Measurements from ENCODE around the gene PGLYRP2.

DNA sequence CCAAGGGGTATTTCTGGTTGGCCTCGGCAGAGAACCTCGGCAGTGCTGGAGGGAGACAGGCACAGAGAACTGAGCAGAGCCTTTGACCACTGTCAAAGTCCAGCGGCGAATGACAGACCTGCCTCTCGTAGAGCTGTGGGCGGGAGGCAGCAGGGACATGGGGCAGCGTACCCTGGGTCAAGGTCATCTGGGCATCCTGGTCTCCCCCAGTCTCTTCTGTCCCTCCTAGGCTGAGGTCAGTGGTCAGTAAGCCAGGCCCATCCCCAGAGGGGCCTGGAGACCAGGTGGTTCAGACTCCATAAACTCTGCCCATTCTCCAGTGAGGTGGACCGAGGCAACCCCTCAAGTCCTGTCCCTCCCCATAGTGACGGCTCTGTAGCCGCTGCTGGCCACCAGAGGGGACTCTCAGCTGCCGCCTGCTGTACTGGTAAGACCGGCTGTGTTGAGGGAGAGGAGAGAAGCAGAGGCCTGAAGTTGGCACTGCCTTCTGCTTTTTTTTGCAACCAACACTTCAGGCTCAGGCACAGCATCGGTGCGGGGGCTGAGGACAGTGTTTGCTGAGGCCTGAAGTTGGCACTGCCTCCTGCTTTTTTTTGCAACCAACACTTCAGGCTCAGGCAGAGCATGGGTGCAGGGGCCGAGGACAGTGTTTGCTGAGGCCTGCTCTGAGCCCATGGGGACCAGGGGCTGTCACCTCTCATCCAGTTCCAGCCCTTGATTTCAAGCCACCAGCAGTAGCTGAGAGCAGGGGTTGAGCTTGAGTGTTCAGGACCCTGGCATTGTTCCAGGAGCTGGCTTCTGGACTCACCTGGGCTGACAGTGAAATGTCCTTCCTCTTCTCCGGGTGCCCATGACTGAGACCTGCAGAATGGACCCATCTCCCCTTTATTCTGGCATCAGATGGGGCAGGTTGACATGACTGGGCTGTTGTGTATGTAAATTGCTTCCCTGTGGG is at the start of gene PGLYRP2:
- TF ChIP-seq CTCF (IDR thresholded peaks at IDR 0.05; ENCODE audit: low read depth, low read length, poor library complexity, severe bottlenecking) (no peak), EZH2phosphoT487 (IDR thresholded peaks at IDR 0.05; ENCODE audit: borderline replicate concordance, low read length) (no peak)

Data from DOHH2 (cell line).